SK-N-SH (cell line): Measurements from ENCODE around the gene CAMK2B. TPM values are rescaled to one million over a fixed set of nuclear protein-coding genes. Genes with fewer than 3 reads are reported as not detected.

ENCODE experiments used
- CTCF ChIA-PET: fragments of 300-600, 350-600 bp; formaldehyde crosslinking; extraction: SDS; loops from one replicate; lab custom pipeline; 2021; lab: Yijun Ruan, JAX
- POLR2A ChIA-PET: fragments of 350-600 bp; sonication (Branson Sonifier 250); formaldehyde crosslinking; extraction: SDS; loops from one replicate; lab custom pipeline; 2020; ENCODE audit warnings: antibody characterized with exemption, inconsistent platforms; lab: Yijun Ruan, JAX
- DNase-seq: peaks from one replicate; pipeline ENCODE4 v3.0.0; 2012
- H2AFZ ChIP-seq: fragments of 200-600 bp; sonication (generic); 2 replicates; pipeline ENCODE4 v1.8.1; 2016; ENCODE audit warnings: antibody characterized with exemption, mild to moderate bottlenecking, low read depth
- H3F3A ChIP-seq: fragments of 200-600 bp; sonication (generic); replicated peaks from 2 replicates; pipeline ENCODE3; 2016; ENCODE audit warnings: antibody characterized with exemption, mild to moderate bottlenecking; ENCODE audit not compliant: insufficient read depth
- H3K27ac ChIP-seq, 2 experiments: fragments of 200-500 bp in 1 of 2; fragments of 200-600 bp in 1 of 2; sonication (Bioruptor generic) in 1 of 2; sonication (generic), shearing (Covaris generic) in 1 of 2; 2 replicates each; pipeline versions ENCODE4 v1.5.1 to v1.6.1; 2014 to 2016; ENCODE audit warnings: low read depth in 2 of 2, inconsistent platforms in 1 of 2, low read length in 1 of 2, mild to moderate bottlenecking in 1 of 2, mixed read lengths in 1 of 2
- H3K27me3 ChIP-seq: fragments of 200-600 bp; sonication (generic), shearing (Covaris generic); 2 replicates; pipeline ENCODE4 v1.6.1; 2016; ENCODE audit warnings: mixed run types; ENCODE audit not compliant: insufficient read depth
- H3K36me3 ChIP-seq, 2 experiments: fragments of 200-500 bp in 1 of 2; fragments of 200-600 bp in 1 of 2; sonication (Bioruptor generic) in 1 of 2; sonication (generic) in 1 of 2; replicated peaks in 1 of 2; 2 replicates each; pipeline versions ENCODE3 to v1.5.1; 2014 to 2016; ENCODE audit warnings: low read length in 1 of 2, mild to moderate bottlenecking in 1 of 2; ENCODE audit not compliant: insufficient read depth in 2 of 2, control insufficient read depth in 1 of 2
- H3K4me1 ChIP-seq, 2 experiments: fragments of 200-500 bp in 1 of 2; fragments of 200-600 bp in 1 of 2; sonication (Bioruptor generic) in 1 of 2; sonication (generic), shearing (Covaris generic) in 1 of 2; 2 replicates each; pipeline versions ENCODE4 v1.5.1 to v1.6.1; 2014 to 2016; ENCODE audit warnings: low read depth in 1 of 2, low read length in 1 of 2, mixed run types in 1 of 2; ENCODE audit not compliant: insufficient read depth in 2 of 2, control insufficient read depth in 1 of 2
- H3K4me2 ChIP-seq: fragments of 200-600 bp; sonication (generic), shearing (Covaris generic); 2 replicates; pipeline ENCODE4 v1.6.1; 2017; ENCODE audit warnings: mixed run types
- H3K4me3 ChIP-seq, 2 experiments: fragments of 200-500 bp in 1 of 2; fragments of 200-600 bp in 1 of 2; sonication (Bioruptor generic) in 1 of 2; sonication (generic), shearing (Covaris generic) in 1 of 2; 2 replicates each; pipeline versions ENCODE4 v1.5.1 to v1.8.1; 2014 to 2016; ENCODE audit warnings: low read depth in 2 of 2, inconsistent platforms in 1 of 2, low read length in 1 of 2, mild to moderate bottlenecking in 1 of 2, mixed read lengths in 1 of 2, moderate library complexity in 1 of 2
- H3K79me2 ChIP-seq: fragments of 200-600 bp; sonication (generic); 2 replicates; pipeline ENCODE4 v1.8.1; 2017; ENCODE audit warnings: mild to moderate bottlenecking; ENCODE audit not compliant: insufficient read depth
- H3K9ac ChIP-seq: fragments of 200-600 bp; sonication (generic); 2 replicates; pipeline ENCODE4 v1.6.1; 2017; ENCODE audit warnings: mixed run types
- H3K9me2 ChIP-seq: fragments of 200-600 bp; sonication (generic); 2 replicates; pipeline ENCODE4 v1.6.1; 2017; ENCODE audit warnings: mixed run types
- H3K9me3 ChIP-seq: fragments of 200-600 bp; sonication (generic); 2 replicates; pipeline ENCODE4 v1.6.1; 2017; ENCODE audit warnings: mixed run types, mild to moderate bottlenecking, moderate library complexity
- H4K20me1 ChIP-seq: fragments of 200-600 bp; sonication (generic); 2 replicates; pipeline ENCODE4 v1.6.1; 2017; ENCODE audit warnings: mild to moderate bottlenecking, mixed run types; ENCODE audit not compliant: insufficient read depth
- CHD2 ChIP-seq: fragments of 150-350 bp; IDR thresholded peaks from 2 replicates; pipeline ENCODE4 v1.6.1; 2018; ENCODE audit warnings: low read length; ENCODE audit not compliant: partially characterized antibody
- CTCF ChIP-seq: fragments of 200-600 bp; sonication (generic); IDR thresholded peaks from 2 replicates; pipeline ENCODE4 v1.6.1; 2017; ENCODE audit warnings: antibody characterized with exemption, mild to moderate bottlenecking, moderate library complexity
- EZH2phosphoT487 ChIP-seq: fragments of 200-600 bp; sonication (generic); IDR thresholded peaks from 2 replicates; pipeline ENCODE4 v1.6.1; 2017; ENCODE audit warnings: low read depth, mixed run types, mild to moderate bottlenecking, antibody characterized with exemption, moderate library complexity, borderline replicate concordance
- FOSL2 ChIP-seq: IDR thresholded peaks from 2 replicates; pipeline ENCODE4 v1.4.0; 2012; ENCODE audit warnings: low read depth, mild to moderate bottlenecking, moderate library complexity, borderline replicate concordance
- FOXJ3 ChIP-seq: sonication (generic); formaldehyde crosslinking; IDR thresholded peaks from 2 replicates; pipeline ENCODE4 v1.5.1; 2020; ENCODE audit warnings: mild to moderate bottlenecking, missing genetic modification reagents
- FOXM1 ChIP-seq: IDR thresholded peaks from 2 replicates; pipeline ENCODE4 v1.4.0; 2012; ENCODE audit warnings: low read depth, mild to moderate bottlenecking
- IRF3 ChIP-seq: fragments of 150-350 bp; IDR thresholded peaks from 2 replicates; pipeline ENCODE4 v1.6.1; 2016; ENCODE audit warnings: mild to moderate bottlenecking, low read depth, low read length
- MAX ChIP-seq: IDR thresholded peaks from 2 replicates; pipeline ENCODE4 v1.4.0; 2012; ENCODE audit warnings: low read depth
- NRF1 ChIP-seq: IDR thresholded peaks from 2 replicates; pipeline ENCODE4 v1.6.1; 2012; ENCODE audit warnings: low read depth, mild to moderate bottlenecking, low read length
- RAD21 ChIP-seq: IDR thresholded peaks from 2 replicates; pipeline ENCODE4 v1.6.1; 2012; ENCODE audit warnings: mild to moderate bottlenecking, low read length
- REST ChIP-seq: IDR thresholded peaks from 2 replicates; pipeline ENCODE4 v1.6.1; 2012; ENCODE audit warnings: mild to moderate bottlenecking, low read depth, low read length, moderate library complexity
- RFX5 ChIP-seq: IDR thresholded peaks from 2 replicates; pipeline ENCODE4 v1.6.1; 2012; ENCODE audit warnings: mild to moderate bottlenecking, improper control_type of control experiment, low read length
- TAF1 ChIP-seq: IDR thresholded peaks from 2 replicates; pipeline ENCODE4 v1.6.1; 2012; ENCODE audit warnings: low read depth, mild to moderate bottlenecking, low read length, moderate library complexity, borderline replicate concordance
- TCF12 ChIP-seq: IDR thresholded peaks from 2 replicates; pipeline ENCODE4 v1.4.0; 2012
- USF2 ChIP-seq: fragments of 150-350 bp; IDR thresholded peaks from 2 replicates; pipeline ENCODE4 v1.6.1; 2017; ENCODE audit warnings: antibody characterized with exemption, low read length, low read depth, borderline replicate concordance
- YY1 ChIP-seq: IDR thresholded peaks from 2 replicates; pipeline ENCODE4 v1.4.0; 2012; ENCODE audit warnings: low read depth, mild to moderate bottlenecking
- WGBS: methylation state at CpG from one replicate; pipeline ENCODE4 v1.1.6; 2017; ENCODE audit warnings: low lambda C conversion rate; 5-methylcytosine and 5-hydroxymethylcytosine counted together
- polyA plus RNA-seq, 3 experiments: library from polyadenylated mRNA; depleted of rRNA; stranded (reverse); fragments of >200 nt; gene quantifications; 2 replicates each; pipeline ENCODE4 v1.2.3, GENCODE V29; 2012

CAMK2B gene
- polyA plus RNA-seq, 1 of the 3 experiments (the other 2 are of a cell fraction): 0.20 TPM

- TF ChIP-seq CTCF: peak; percentile 92
- TF ChIP-seq IRF3: no peak
- no peak for TF ChIP-seq REST
- TF ChIP-seq YY1: no peak
- no peak for TF ChIP-seq MAX
- TF ChIP-seq EZH2phosphoT487: no peak
- TF ChIP-seq CHD2: no peak
- no peak for TF ChIP-seq NRF1
- TF ChIP-seq USF2: no peak
- no peak for TF ChIP-seq FOXM1
Observed at GRCh38 chr7:44240983-44241510, 84.3 kb downstream of the CAMK2B start (continued).

- H3K27me3 ChIP-seq: no peaks in the 10 kb centered on the region
- ChIA-PET CTCF (interaction anchor here (0.6 to 5.9 kb wide), 64 partner anchors 8 to 895 kb away, joined by 3 to 101 read pairs (median 6); partner anchors contain the start of gene NUDCD3), POLR2A (interaction anchor here (0.7 kb wide), 1 partner anchor 250 kb away, joined by 4 read pairs; the partner anchor contains the start of gene NUDCD3)
- H3K4me3 ChIP-seq: no peak overlapping the region
- no peaks in the 10 kb centered on the region for H3K9me2 ChIP-seq
- peaks cover 0 to 39% of the 10 kb centered on the region in 2 experiments; a peak in 1 of 4 replicates for H3K4me1 ChIP-seq
- H3K9ac ChIP-seq: no peak overlapping the region
- H3K36me3 ChIP-seq: no peaks in the 10 kb centered on the region
- no peak overlapping the region for H3K4me2 ChIP-seq
- no peaks in the 10 kb centered on the region for H3F3A ChIP-seq
- H2AFZ ChIP-seq: no peak overlapping the region
- no peak for DNase-seq
- WGBS: 52% methylated on average over 16 of the region's 16 CpGs
- H3K27ac ChIP-seq: no peak overlapping the region
- H3K9me3 ChIP-seq: no peaks in the 10 kb centered on the region
- no peaks in the 10 kb centered on the region for H3K79me2 ChIP-seq
- no peaks in the 10 kb centered on the region for H4K20me1 ChIP-seq
- no peak for TF ChIP-seq FOXJ3 (CRISPR knock-in tag)
- TF ChIP-seq CTCF: no peak
- no peak for TF ChIP-seq TAF1
- no peak for TF ChIP-seq FOSL2
- no peak for TF ChIP-seq TCF12
- TF ChIP-seq CHD2: no peak
- TF ChIP-seq RFX5: no peak
- TF ChIP-seq REST: no peak
- TF ChIP-seq FOXM1: no peak
- TF ChIP-seq RAD21: no peak
Observed at GRCh38 chr7:44240376-44240775, 85.0 kb downstream of the CAMK2B start.
